Fibroblast of pulmonary artery (primary cell): Measurements from ENCODE around the gene CASP10.
"Not testable (repeated sequence)": the region's sequence is repeated elsewhere in the genome, so short reads cannot be mapped to it uniquely, and the experiment has no call there.

Experiments used
- DNase-seq: peaks from one replicate; pipeline ENCODE4 v3.0.0-alpha.2; 2010; ENCODE audit warnings: low read depth
- H3K4me3 ChIP-seq: replicated peaks from 2 replicates; pipeline ENCODE4 v1.5.1; 2011; ENCODE audit warnings: low read depth, mild to moderate bottlenecking, control low read depth, low read length, moderate library complexity
- TF ChIP-seq, protein P1 (sequence below): IDR thresholded peaks from 2 replicates; pipeline ENCODE4 v1.5.1; 2011; ENCODE audit warnings: mild to moderate bottlenecking, control low read depth, low read length, inconsistent platforms; ENCODE audit errors: missing control alignments

CASP10 gene

DNA sequence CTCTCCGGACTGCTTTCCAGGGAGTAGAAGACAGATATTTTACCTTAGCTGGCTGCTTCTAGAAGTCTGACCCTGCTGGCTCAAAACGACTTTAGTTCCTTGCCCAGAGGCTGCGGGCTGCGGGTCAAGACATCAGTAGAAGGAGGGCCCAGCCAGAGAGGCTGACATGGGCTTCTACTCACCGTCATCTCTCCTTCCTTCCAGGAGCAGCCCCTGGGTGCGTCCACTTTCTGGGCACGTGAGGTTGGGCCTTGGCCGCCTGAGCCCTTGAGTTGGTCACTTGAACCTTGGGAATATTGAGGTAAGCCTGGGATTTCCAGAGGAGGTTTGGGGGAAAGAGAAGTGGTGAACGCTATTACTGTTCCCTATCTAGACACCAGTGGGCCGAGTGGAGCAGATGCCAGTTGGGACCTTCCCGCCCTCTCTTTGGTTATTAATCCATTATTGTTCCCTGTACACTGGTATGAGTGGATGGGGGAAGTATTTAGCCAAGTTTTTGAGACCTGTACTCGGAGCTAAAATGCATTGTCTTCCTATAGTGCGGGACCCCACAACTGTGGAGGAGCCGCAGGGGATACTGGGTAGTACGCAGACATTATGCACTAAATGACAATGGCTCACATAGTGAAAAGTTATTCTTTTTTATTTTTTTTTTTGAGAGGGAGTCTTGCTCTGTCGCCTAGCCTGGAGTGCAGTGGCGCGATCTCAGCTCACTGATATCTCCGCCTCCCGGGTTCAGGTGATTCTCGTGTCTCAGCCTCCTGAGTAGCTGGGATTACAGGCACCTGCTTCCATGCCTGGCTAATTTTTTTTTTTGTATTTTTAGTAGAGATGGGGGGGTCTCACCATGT, 51.1 kb downstream of the CASP10 start:
- H3K4me3 ChIP-seq, result no peak overlapping the region
- TF ChIP-seq, protein P1, sequence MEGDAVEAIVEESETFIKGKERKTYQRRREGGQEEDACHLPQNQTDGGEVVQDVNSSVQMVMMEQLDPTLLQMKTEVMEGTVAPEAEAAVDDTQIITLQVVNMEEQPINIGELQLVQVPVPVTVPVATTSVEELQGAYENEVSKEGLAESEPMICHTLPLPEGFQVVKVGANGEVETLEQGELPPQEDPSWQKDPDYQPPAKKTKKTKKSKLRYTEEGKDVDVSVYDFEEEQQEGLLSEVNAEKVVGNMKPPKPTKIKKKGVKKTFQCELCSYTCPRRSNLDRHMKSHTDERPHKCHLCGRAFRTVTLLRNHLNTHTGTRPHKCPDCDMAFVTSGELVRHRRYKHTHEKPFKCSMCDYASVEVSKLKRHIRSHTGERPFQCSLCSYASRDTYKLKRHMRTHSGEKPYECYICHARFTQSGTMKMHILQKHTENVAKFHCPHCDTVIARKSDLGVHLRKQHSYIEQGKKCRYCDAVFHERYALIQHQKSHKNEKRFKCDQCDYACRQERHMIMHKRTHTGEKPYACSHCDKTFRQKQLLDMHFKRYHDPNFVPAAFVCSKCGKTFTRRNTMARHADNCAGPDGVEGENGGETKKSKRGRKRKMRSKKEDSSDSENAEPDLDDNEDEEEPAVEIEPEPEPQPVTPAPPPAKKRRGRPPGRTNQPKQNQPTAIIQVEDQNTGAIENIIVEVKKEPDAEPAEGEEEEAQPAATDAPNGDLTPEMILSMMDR, result no peak
- DNase-seq, result no peak

DNA sequence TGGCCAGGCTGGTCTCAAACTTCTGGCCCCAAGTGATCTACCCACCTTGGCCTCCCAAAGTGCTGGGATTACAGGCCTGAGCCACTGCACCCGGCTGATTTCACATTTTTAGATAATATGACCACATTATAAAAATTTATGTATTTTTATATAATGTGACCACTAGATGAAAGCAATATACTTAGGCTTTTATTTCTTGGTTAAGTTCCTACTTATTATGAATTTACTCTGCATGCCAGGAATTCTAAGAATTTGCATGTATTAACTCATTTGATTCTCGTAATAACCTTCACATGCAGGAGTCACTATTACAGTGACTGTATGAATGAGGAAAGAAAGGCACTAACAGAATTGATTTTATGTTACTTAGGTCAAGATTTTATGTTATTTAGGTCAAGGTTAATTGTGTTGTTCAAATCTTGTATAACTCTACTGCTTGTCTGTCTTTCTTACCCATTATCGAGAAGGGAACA, 51.8 kb downstream of the CASP10 start:
- H3K4me3 ChIP-seq, result no peak overlapping the region
- no peak for DNase-seq
- TF ChIP-seq, protein P1, result no peak

DNA sequence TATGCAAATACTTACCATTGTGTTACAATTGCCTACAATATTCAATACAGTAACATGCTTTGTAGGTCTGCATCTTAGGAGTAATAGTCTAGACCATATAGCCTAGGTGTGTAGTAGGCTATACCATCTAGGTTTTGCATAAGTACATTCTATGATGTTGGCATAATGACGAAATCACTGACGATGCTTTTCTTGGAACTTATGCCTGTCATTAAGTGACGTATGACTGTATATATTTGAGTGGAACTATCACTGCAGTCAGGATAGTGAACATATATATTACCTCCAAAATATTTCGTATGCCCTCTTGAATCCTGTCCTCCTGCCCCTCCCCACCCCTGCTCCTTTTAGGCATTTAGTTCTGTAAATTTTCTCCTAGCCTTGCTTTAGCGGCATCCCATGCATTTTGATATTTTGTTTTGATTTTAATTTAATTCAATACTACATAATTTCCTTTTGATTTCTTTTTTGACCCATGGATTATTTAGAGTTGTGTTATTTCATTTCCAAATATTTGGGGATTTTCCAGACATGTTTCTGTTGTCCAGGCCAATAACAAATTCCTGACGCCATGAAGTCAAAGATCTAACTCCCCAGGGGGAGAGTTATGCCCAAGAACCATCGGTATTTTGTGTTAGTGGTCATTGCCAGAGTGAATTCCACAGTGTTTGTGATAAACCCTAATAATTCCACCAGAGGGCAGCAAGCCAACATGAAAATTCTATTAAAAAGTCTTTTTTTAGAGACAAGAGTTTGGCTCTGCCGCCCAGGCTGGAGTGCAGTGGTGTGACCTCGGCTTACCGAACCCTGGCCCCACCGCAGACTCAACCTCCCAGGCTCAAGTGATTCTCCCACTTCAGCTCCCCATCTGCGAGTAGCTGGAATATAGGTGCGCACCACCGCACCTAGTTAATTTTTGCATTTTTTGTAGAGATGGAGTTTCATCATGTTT, 53.2 kb downstream of the CASP10 start:
- peak; percentile 90 for DNase-seq
- no peak overlapping the region for H3K4me3 ChIP-seq
- TF ChIP-seq, protein P1, result peak; percentile 61

DNA sequence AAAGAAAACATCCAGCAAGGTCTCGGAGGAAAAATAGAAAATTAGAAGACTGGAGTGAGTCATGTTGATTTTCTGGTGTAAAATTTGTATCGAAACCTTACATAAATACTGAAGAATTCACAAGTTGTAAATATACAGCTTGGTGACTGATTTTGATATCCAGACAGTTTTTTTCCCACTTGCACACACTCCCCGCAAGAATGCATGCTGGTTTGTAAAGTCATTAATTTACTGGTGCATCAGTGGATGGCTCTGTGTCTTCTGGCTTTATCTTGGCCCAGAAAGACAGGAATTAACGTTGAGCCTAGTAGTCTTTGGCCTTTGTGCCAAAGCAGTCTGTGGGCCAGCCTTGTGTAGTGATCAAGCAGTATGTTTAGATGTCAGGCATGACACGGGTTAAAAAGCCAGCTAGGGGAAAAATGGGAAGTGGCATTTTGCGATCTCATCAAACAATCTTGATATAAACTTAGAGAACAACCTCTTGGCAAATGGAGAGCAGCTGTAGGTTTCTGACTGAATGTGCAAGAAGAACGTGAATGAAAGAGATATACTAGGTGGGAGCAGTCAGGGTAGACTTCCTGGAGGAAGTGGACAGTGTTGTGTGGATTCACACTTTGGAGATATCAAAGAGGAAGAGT, 54.7 kb downstream of the CASP10 start:
- TF ChIP-seq, protein P1, result no peak
- no peak for DNase-seq
- H3K4me3 ChIP-seq, result no peak overlapping the region

DNA sequence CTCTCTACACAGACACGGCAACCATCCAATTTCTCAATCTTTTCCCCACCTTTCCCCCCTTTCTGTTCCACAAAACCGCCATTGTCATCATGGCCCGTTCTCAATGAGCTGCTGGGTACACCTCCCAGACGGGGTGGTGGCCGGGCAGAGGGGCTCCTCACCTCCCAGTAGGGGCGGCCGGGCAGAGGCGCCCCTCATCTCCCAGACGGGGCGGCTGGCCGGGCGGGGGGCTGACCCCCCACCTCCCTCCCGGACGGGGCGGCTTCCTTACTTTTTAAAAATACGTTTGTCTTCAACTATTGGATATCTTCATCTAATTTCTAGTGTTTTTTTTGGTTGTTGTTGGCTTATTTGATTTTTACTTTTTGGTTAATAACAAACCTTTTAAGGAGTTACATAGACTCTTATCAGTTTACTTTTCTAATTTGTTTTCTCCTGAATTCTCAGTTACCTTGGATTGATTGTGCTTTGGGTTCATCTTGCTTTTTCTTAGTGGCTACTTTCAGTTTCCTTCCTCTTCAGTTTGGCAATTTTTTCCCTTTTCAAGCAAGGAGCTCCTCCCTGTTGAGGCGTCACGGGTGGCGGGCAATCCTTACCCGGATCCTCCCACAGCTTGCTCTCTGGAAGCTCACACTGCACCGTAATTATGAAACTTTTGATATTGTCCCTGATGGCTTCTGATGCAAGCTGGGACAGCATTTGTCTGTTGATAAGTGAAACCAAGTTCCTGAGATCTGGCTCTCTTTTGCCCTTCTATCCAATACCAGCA, 56.4 kb downstream of the CASP10 start:
- DNase-seq, H3K4me3 ChIP-seq: not testable (repeated sequence)

DNA sequence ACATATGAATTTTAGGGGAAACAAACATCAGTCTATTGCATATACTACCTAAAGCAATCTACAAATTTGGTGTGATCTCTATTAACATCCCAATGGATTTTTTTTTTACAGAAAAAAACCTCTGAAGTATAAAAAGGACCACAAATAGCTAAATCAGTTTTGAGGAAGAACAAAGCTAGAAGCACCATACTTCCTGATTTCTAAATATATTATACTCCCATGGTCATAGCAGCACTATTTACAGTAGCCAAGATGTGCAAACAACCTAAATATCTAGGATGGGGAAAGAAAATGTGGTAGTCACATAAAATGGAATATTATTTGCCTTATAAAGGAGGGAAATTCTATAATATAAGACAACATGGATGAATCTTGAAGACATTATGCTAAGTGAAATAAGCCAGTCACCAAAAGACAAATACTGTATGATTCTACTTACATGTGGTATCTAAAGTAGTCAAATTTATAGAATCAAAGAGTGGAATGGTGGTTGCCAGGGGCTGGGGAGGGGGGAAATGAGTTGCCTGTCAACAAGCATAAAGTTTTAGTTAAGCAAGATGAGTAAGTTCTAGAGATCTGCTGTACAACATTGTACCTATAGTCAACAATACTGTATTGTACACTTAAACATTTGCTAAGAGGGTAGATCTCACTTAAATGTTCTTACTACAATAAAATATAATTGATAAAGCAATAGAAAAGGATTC, 59.8 kb downstream of the CASP10 start:
- H3K4me3 ChIP-seq, result no peak overlapping the region
- no peak for DNase-seq
- TF ChIP-seq, protein P1, result no peak
